NT2/D1 (cell line): ENCODE data around the gene AZU1.

Experiments used
- DNase-seq: peaks from one replicate; pipeline ENCODE4 v3.0.0-alpha.2; 2011; ENCODE audit warnings: low read depth, low spot score
- H3K27me3 ChIP-seq: 2 replicates; pipeline ENCODE4 v1.6.0; 2011; ENCODE audit warnings: mild to moderate bottlenecking; ENCODE audit not compliant: insufficient read length, insufficient read depth
- H3K36me3 ChIP-seq: 2 replicates; pipeline ENCODE4 v1.6.1; 2011; ENCODE audit warnings: mild to moderate bottlenecking, low read length, mixed read lengths; ENCODE audit not compliant: insufficient read depth, insufficient read length
- H3K4me1 ChIP-seq: 2 replicates; pipeline ENCODE4 v1.5.1; 2011; ENCODE audit not compliant: insufficient read depth, insufficient read length
- H3K4me3 ChIP-seq: 2 replicates; pipeline ENCODE4 v1.5.1; 2011; ENCODE audit warnings: low read depth; ENCODE audit not compliant: insufficient read length
- H3K9ac ChIP-seq: 2 replicates; pipeline ENCODE4 v1.6.0; 2011; ENCODE audit warnings: low read depth; ENCODE audit not compliant: insufficient read length
- H3K9me3 ChIP-seq: 2 replicates; pipeline ENCODE4 v1.5.1; 2011; ENCODE audit warnings: mild to moderate bottlenecking, low read length; ENCODE audit not compliant: insufficient read depth
- SUZ12 ChIP-seq: IDR thresholded peaks from 2 replicates; pipeline ENCODE4 v1.6.1; 2011; ENCODE audit not compliant: insufficient read length, insufficient read depth; ENCODE audit errors: extremely low read depth
- YY1 ChIP-seq: IDR thresholded peaks from 2 replicates; pipeline ENCODE4 v1.6.1; 2011; ENCODE audit not compliant: insufficient read length, insufficient read depth
- ZNF274 ChIP-seq: IDR thresholded peaks from 2 replicates; pipeline ENCODE4 v1.6.1; 2011; ENCODE audit warnings: mild to moderate bottlenecking, low read depth, low read length

The AZU1 gene

GRCh38 chr19:858868-859843, 31.5 kb downstream of the AZU1 start, which contains the start of gene CFD:
TSS of gene CFD (plus strand) at chr19:859664. CDS start at chr19:859690, 26 bp downstream.
- H3K9ac ChIP-seq, result peak within 1 kb of the TSS; percentile 82
- peaks cover 16% of the 10 kb centered on the region for H3K4me1 ChIP-seq
- no peaks in the 10 kb centered on the region for H3K27me3 ChIP-seq
- no peak for DNase-seq
- H3K9me3 ChIP-seq, result no peaks in the 10 kb centered on the region
- TF ChIP-seq YY1 (no peak), SUZ12 (no peak), ZNF274 (no peak)
- peak within 1 kb of the TSS; percentile 73 for H3K4me3 ChIP-seq
- H3K36me3 ChIP-seq, result no peaks in the 10 kb centered on the region

DNA sequence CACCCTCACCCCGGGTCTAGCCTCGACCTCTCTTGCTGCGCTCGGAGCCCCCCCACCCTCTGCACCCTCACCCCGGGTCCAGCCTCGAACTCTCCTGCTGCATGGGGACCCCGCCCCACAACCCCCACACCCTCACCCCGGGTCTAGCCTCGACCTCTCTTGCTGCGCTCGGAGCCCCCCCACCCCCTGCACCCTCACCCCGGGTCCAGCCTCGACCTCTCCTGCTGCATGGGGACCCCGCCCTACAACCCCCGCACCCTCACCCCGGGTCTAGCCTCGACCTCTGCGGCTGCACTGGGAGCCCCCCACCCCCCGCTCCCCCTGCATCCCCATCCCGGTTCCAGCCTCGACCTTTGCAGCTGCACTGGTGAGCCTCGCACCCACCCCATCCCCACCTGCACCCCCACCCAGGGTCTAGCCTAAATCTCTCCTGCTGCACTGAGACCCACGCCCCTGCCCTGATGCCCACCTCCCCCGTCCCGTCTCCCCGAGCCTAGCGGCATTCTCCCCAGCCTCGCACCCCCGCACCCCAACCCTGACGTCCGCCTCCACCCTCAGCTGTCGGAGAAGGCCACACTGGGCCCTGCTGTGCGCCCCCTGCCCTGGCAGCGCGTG, 33.6 kb downstream of the AZU1 start:
- Histone ChIP-seq H3K9me3 (no peaks in the 10 kb centered on the region), H3K36me3 (peaks cover 3% of the 10 kb centered on the region), H3K4me1 (peaks cover 17% of the 10 kb centered on the region), H3K9ac (peak overlapping the region; percentile 50), H3K27me3 (no peaks in the 10 kb centered on the region), H3K4me3 (peak overlapping the region; percentile 28)
- TF ChIP-seq ZNF274 (no peak), YY1 (no peak), SUZ12 (no peak)
- no peak for DNase-seq

DNA sequence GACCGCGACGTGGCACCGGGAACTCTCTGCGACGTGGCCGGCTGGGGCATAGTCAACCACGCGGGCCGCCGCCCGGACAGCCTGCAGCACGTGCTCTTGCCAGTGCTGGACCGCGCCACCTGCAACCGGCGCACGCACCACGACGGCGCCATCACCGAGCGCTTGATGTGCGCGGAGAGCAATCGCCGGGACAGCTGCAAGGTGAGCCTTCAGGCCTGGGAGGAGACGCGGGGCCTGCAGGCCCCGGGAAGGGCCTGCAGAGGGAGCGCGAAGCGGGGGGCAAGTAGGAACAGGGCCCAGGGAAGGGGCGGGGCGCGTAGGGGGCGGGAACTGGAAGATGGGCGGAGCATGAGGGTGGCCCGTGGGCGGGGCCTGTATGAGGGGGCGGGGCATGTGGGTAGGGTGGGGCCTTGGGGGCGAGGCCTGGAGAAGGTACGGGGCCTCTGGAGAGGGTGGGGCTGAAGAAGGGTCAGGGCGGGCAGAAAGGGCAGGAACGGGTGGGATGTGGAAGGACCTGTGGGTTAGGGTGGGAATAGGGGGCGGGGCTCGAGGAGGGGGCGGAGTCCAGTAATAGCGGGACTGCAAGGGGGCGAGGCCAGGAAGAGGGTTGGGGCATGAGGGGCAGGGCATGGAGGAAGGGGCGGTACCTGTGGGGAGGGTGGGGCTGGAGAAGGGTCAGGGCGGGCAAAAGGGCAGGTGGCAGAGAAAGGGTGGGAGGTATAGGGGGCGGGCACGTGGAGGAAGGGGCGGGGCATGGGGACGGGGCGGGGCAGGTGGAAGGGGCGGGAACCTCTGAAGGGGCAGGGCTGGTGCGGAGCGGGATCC, 34.3 kb downstream of the AZU1 start:
- H3K9ac ChIP-seq, result peak overlapping the region; percentile 50
- peak; percentile 77 for DNase-seq

GRCh38 chr19:862581-863314, 35.1 kb downstream of the AZU1 start:
- Histone ChIP-seq H3K27me3 (no peaks in the 10 kb centered on the region), H3K4me1 (peaks cover 24% of the 10 kb centered on the region), H3K36me3 (peaks cover 6% of the 10 kb centered on the region), H3K9me3 (no peaks in the 10 kb centered on the region), H3K9ac (no peak overlapping the region), H3K4me3 (no peak overlapping the region)
- DNase-seq, result peak; percentile 39
- TF ChIP-seq SUZ12 (no peak), YY1 (no peak), ZNF274 (no peak)

More for the DNA sequence above, 34.3 kb downstream of the AZU1 start:
- Histone ChIP-seq H3K4me3 (peak overlapping the region; percentile 28), H3K36me3 (peaks cover 3% of the 10 kb centered on the region), H3K4me1 (peaks cover 18% of the 10 kb centered on the region), H3K27me3 (no peaks in the 10 kb centered on the region), H3K9me3 (no peaks in the 10 kb centered on the region)
- TF ChIP-seq SUZ12, result no peak
- TF ChIP-seq YY1, result no peak
- no peak for TF ChIP-seq ZNF274

- H3K9me3 ChIP-seq, result no peaks in the 10 kb centered on the region
- TF ChIP-seq ZNF274, result no peak
- no peak for TF ChIP-seq YY1
- no peaks in the 10 kb centered on the region for H3K27me3 ChIP-seq
- no peak overlapping the region for H3K4me3 ChIP-seq
- peaks cover 12% of the 10 kb centered on the region for H3K36me3 ChIP-seq
- no peak for DNase-seq
- H3K9ac ChIP-seq, result no peak overlapping the region
- H3K4me1 ChIP-seq, result peaks cover 29% of the 10 kb centered on the region
These were observed 35.6 kb downstream of the AZU1 start for GRCh38 chr19:863315-863620.

DNA sequence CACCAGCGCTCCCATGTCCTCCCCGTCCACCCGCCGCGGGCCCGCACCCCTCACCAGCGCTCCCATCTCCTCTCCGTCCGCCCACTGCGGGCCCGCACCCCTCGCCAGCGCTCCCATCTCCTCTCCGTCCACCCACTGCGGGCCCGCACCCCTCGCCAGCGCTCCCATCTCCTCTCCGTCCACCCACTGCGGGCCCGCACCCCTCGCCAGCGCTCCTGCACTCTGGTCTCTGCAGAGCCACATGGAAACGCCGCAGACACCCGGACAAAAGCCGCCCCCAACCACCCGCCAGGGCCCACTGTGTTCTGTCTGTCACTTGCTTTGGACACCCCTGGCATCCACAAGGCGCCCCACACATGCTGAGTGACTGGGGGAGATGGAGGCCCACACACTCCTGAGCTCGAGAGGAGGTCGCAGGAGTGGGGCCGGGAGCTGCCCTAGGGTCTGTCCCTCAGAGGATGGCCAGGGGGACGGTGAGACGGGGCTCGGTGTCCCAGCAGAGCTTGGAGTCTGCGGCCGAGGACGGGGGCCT, 39.2 kb downstream of the AZU1 start:
- Histone ChIP-seq H3K4me3 (no peak overlapping the region), H3K9ac (no peak overlapping the region), H3K4me1 (peaks cover 34% of the 10 kb centered on the region), H3K36me3 (peaks cover 36% of the 10 kb centered on the region), H3K27me3 (no peaks in the 10 kb centered on the region), H3K9me3 (no peaks in the 10 kb centered on the region)
- DNase-seq, result no peak
- TF ChIP-seq SUZ12 (no peak), YY1 (no peak), ZNF274 (no peak)
